SK-N-SH treated with all-trans-retinoic acid at 6 μM for 48 hours (cell line): ENCODE data around the gene VMP1.

ENCODE experiments used
- ATAC-seq: fragments of 200-7000 bp; cut with Tn5 transposase; 3 replicates; pipeline ENCODE4 v1.9.1; 2020; ENCODE audit warnings: mild to moderate bottlenecking, moderate library complexity
- CSDC2 ChIP-seq: fragments of 250-450 bp; sonication (Bioruptor Pico); IDR thresholded peaks from 2 replicates; pipeline ENCODE4 v1.5.0; 2020; ENCODE audit warnings: mild to moderate bottlenecking, moderate library complexity
- ISL1 ChIP-seq: fragments of 250-450 bp; sonication (Bioruptor Pico); IDR thresholded peaks from 2 replicates; pipeline ENCODE4 v2.1.2; 2022; ENCODE audit warnings: mild to moderate bottlenecking, moderate library complexity
- OSR1 ChIP-seq: fragments of 250-450 bp; sonication (Bioruptor Pico); IDR thresholded peaks from 2 replicates; pipeline ENCODE4 v1.8.0; 2022; ENCODE audit warnings: moderate library complexity, mild to moderate bottlenecking, inconsistent platforms
- POU6F1 ChIP-seq: fragments of 250-450 bp; sonication (Bioruptor Pico); IDR thresholded peaks from 2 replicates; pipeline ENCODE4 v1.8.0; 2021; ENCODE audit warnings: low read depth, mild to moderate bottlenecking, moderate library complexity, borderline replicate concordance
- RARB ChIP-seq: fragments of 250-450 bp; sonication (Bioruptor Pico); IDR thresholded peaks from 2 replicates; pipeline ENCODE4 v1.8.0; 2021; ENCODE audit warnings: mild to moderate bottlenecking, moderate library complexity
- TCF4 ChIP-seq: fragments of 250-450 bp; sonication (Bioruptor Pico); IDR thresholded peaks from 2 replicates; pipeline ENCODE4 v1.8.0; 2021; ENCODE audit warnings: mild to moderate bottlenecking, moderate library complexity, borderline replicate concordance
- TOX ChIP-seq: fragments of 250-450 bp; sonication (Bioruptor Pico); IDR thresholded peaks from 2 replicates; pipeline ENCODE4 v1.8.0; 2021; ENCODE audit warnings: mild to moderate bottlenecking, moderate library complexity, borderline replicate concordance
- TSHZ2 ChIP-seq: fragments of 250-450 bp; sonication (Bioruptor Pico); IDR thresholded peaks from 2 replicates; pipeline ENCODE4 v1.5.0; 2020; ENCODE audit warnings: mild to moderate bottlenecking, moderate library complexity
- ZC3H10 ChIP-seq: fragments of 250-450 bp; sonication (Bioruptor Pico); IDR thresholded peaks from 2 replicates; pipeline ENCODE4 v1.5.1; 2021; ENCODE audit warnings: mild to moderate bottlenecking, moderate library complexity
- ZFP3 ChIP-seq: fragments of 250-450 bp; sonication (Bioruptor Pico); IDR thresholded peaks from 2 replicates; pipeline ENCODE4 v1.5.0; 2020; ENCODE audit warnings: mild to moderate bottlenecking, moderate library complexity
- ZNF70 ChIP-seq: fragments of 450-650 bp; formaldehyde crosslinking; IDR thresholded peaks from 2 replicates; pipeline ENCODE4 v1.5.0; 2020; ENCODE audit warnings: mild to moderate bottlenecking, moderate library complexity
- ZNF8 ChIP-seq: fragments of 450-650 bp; formaldehyde crosslinking; IDR thresholded peaks from 2 replicates; pipeline ENCODE4 v1.5.0; 2020; ENCODE audit warnings: mild to moderate bottlenecking, moderate library complexity
- TF ChIP-seq, protein P1 (sequence below): fragments of 250-450 bp; sonication (Bioruptor Pico); IDR thresholded peaks from 2 replicates; pipeline ENCODE4 v1.8.0; 2020; ENCODE audit warnings: mild to moderate bottlenecking, moderate library complexity, borderline replicate concordance
- TF ChIP-seq, protein P2 (sequence below): fragments of 250-450 bp; sonication (Bioruptor Pico); IDR thresholded peaks from 2 replicates; pipeline ENCODE4 v1.5.1; 2021; ENCODE audit warnings: mild to moderate bottlenecking, moderate library complexity
- TF ChIP-seq, protein P3 (sequence below): fragments of 250-450 bp; sonication (Bioruptor Pico); IDR thresholded peaks from 2 replicates; pipeline ENCODE4 v1.5.1; 2020; ENCODE audit warnings: low read depth, mild to moderate bottlenecking, moderate library complexity

Gene VMP1

DNA sequence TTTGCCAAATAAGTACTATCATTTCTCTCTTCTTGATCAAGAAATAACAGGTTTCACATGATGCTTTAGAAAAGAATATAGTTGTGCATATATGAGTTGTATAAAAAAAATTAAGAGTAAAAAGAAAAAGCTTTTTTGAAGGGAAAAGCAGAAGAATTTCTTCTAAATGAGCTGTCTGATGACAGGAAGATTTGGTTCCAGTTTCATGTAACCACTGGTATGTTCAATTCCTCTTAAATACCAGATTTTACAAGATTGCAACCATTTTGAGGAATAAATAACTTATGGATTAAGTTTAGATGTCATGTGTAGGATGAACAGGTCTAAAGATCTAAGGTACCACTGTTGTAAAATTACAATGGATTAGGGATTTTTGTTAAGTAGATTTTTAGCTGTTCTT lies 45.0 kb downstream of the VMP1 start (continued):
- TF ChIP-seq, protein P1, sequence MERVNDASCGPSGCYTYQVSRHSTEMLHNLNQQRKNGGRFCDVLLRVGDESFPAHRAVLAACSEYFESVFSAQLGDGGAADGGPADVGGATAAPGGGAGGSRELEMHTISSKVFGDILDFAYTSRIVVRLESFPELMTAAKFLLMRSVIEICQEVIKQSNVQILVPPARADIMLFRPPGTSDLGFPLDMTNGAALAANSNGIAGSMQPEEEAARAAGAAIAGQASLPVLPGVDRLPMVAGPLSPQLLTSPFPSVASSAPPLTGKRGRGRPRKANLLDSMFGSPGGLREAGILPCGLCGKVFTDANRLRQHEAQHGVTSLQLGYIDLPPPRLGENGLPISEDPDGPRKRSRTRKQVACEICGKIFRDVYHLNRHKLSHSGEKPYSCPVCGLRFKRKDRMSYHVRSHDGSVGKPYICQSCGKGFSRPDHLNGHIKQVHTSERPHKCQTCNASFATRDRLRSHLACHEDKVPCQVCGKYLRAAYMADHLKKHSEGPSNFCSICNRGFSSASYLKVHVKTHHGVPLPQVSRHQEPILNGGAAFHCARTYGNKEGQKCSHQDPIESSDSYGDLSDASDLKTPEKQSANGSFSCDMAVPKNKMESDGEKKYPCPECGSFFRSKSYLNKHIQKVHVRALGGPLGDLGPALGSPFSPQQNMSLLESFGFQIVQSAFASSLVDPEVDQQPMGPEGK (CRISPR knock-in tag): no peak
- no peak for TF ChIP-seq ZFP3 (CRISPR knock-in tag)

- no peak for ATAC-seq
- 0 out of 2 replicates have a peak, but pooled peaks have one; percentile 44 for TF ChIP-seq CSDC2 (CRISPR knock-in tag)
- TF ChIP-seq, protein P1 (CRISPR knock-in tag): no peak
- TF ChIP-seq, protein P2, sequence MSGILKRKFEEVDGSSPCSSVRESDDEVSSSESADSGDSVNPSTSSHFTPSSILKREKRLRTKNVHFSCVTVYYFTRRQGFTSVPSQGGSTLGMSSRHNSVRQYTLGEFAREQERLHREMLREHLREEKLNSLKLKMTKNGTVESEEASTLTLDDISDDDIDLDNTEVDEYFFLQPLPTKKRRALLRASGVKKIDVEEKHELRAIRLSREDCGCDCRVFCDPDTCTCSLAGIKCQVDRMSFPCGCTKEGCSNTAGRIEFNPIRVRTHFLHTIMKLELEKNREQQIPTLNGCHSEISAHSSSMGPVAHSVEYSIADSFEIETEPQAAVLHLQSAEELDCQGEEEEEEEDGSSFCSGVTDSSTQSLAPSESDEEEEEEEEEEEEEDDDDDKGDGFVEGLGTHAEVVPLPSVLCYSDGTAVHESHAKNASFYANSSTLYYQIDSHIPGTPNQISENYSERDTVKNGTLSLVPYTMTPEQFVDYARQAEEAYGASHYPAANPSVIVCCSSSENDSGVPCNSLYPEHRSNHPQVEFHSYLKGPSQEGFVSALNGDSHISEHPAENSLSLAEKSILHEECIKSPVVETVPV (CRISPR knock-in tag): no peak
- no peak for TF ChIP-seq ZNF8
- no peak for TF ChIP-seq ISL1 (CRISPR knock-in tag)
- TF ChIP-seq ZNF70 (CRISPR knock-in tag): no peak
- no peak for TF ChIP-seq TOX
- TF ChIP-seq POU6F1 (CRISPR knock-in tag): no peak
- TF ChIP-seq, all 23 proteins: peak for 1
Observed at GRCh38 chr17:59752922-59753321, 45.5 kb downstream of the VMP1 start.

DNA sequence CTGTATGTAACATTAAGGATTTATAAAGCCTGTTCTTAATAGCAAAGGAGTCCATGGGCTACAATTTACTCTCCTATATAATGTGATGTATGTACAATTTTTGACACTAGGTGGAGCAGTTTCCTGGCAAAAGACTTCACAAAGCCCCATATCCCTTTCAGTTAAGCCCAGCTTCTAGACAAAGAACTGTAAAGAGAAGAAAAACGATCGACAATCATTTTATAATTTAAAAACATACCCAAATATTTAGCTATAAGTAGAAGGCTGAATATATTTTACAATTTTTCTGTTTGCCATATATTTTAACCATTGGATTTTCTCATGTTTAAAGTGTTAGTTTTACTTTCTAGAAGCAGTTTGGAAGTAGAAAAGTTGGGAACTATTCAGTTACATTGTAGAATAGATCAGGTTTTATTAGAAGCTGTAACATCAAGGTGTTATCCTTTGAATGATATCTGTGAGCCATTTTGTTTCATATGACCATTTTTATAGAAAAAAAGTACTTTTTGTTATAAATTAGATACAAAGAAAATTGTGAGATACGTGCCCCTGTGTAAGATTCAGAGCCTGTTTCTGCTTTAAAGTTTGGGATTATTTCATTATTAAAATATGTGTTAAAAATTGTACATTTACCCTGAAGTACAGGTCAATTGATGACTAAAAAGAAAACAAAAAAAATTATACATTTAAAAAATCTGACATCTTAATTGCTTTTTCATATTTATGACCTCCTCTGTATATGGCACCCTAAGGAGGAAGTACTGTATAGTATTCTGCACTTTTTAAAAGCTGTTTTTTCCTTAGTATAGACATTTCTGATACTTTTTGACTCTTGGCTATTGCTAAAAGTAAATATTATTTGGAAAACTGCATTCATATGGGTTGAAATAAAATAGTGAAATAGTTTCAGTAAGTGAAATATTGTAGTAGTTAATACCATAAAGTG lies 46.3 kb downstream of the VMP1 start:
- no peak for TF ChIP-seq POU6F1 (CRISPR knock-in tag)
- no peak for TF ChIP-seq OSR1 (CRISPR knock-in tag)
- TF ChIP-seq ZNF70 (CRISPR knock-in tag): no peak
- no peak for TF ChIP-seq CSDC2 (CRISPR knock-in tag)
- no peak for TF ChIP-seq TCF4 (CRISPR knock-in tag)
- peak; percentile 5; the same call in 1 of the 2 replicates for TF ChIP-seq ISL1 (CRISPR knock-in tag)
- no peak for TF ChIP-seq RARB
- no peak for TF ChIP-seq TOX
- TF ChIP-seq TSHZ2 (CRISPR knock-in tag): no peak
- TF ChIP-seq, protein P3, sequence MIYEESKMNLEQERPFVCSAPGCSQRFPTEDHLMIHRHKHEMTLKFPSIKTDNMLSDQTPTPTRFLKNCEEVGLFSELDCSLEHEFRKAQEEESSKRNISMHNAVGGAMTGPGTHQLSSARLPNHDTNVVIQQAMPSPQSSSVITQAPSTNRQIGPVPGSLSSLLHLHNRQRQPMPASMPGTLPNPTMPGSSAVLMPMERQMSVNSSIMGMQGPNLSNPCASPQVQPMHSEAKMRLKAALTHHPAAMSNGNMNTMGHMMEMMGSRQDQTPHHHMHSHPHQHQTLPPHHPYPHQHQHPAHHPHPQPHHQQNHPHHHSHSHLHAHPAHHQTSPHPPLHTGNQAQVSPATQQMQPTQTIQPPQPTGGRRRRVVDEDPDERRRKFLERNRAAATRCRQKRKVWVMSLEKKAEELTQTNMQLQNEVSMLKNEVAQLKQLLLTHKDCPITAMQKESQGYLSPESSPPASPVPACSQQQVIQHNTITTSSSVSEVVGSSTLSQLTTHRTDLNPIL (CRISPR knock-in tag): peak; percentile 40; the same call in 1 of the 2 replicates
- TF ChIP-seq ZC3H10 (CRISPR knock-in tag): peak; percentile 34; the same call in 1 of the 2 replicates
- ATAC-seq: peak; percentile 79
